Measurements from ENCODE around the gene NFIB.

NFIB gene

DNA sequence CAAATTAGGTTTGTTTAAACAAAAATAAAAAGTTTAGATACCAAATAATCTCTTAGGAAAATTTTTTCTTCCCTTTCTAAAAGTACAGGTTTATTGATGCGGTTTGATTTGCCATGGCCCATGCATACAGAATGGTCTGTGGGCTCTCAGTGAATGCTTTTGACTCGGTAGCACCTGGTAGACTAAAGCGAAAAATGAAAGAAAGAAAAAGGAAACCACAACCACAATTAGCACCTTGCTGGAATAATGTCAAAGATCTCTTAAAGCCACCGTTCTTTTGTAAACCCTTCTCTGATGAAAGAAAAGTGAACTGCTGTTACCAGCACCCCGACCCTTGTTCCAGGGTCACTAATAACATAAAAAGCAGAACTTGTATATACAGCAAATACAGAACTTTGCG, 157.9 kb downstream of the NFIB start:
- no peaks in the 10 kb centered on the region for H3K27me3 ChIP-seq (replicated peaks; ENCODE audit: control insufficient read depth, insufficient read depth, low read length)
- TF ChIP-seq, protein P1, sequence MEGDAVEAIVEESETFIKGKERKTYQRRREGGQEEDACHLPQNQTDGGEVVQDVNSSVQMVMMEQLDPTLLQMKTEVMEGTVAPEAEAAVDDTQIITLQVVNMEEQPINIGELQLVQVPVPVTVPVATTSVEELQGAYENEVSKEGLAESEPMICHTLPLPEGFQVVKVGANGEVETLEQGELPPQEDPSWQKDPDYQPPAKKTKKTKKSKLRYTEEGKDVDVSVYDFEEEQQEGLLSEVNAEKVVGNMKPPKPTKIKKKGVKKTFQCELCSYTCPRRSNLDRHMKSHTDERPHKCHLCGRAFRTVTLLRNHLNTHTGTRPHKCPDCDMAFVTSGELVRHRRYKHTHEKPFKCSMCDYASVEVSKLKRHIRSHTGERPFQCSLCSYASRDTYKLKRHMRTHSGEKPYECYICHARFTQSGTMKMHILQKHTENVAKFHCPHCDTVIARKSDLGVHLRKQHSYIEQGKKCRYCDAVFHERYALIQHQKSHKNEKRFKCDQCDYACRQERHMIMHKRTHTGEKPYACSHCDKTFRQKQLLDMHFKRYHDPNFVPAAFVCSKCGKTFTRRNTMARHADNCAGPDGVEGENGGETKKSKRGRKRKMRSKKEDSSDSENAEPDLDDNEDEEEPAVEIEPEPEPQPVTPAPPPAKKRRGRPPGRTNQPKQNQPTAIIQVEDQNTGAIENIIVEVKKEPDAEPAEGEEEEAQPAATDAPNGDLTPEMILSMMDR (IDR thresholded peaks at IDR 0.05; ENCODE audit: insufficient read depth, low read length, poor library complexity, severe bottlenecking): no peak
- H3K4me3 ChIP-seq (replicated peaks; ENCODE audit: low read depth, low read length): no peak overlapping the region
- peak; percentile 40 for DNase-seq (ENCODE audit: extremely low read depth, insufficient read length)
- no peaks in the 10 kb centered on the region for H3K36me3 ChIP-seq (ENCODE audit: control insufficient read depth, insufficient read depth, low read length)

DNA sequence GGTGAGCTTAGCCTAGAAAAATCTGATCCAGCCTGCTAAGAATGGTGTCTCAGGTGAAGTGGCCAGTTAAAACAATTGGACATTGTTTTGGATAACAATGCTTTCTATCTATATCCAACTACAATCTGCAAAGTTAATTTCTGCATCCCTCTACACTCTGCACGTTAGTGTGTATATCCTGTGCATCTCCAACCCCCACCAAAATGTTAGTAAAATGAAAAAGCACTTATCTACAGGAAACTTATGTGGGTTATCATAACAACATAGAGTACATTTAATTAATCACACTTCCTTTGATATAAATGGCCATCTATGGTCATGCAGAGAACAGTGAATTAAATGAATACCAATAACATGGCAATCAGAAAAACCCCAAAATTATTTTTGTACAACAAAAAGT, 158.7 kb downstream of the NFIB start:
- TF ChIP-seq, protein P1 (IDR thresholded peaks at IDR 0.05; ENCODE audit: insufficient read depth, low read length, poor library complexity, severe bottlenecking): no peak
- no peak for DNase-seq (ENCODE audit: extremely low read depth, insufficient read length)
- Histone ChIP-seq H3K27me3 (replicated peaks; ENCODE audit: control insufficient read depth, insufficient read depth, low read length) (no peaks in the 10 kb centered on the region), H3K36me3 (ENCODE audit: control insufficient read depth, insufficient read depth, low read length) (no peaks in the 10 kb centered on the region), H3K4me3 (replicated peaks; ENCODE audit: low read depth, low read length) (no peak overlapping the region)

DNA sequence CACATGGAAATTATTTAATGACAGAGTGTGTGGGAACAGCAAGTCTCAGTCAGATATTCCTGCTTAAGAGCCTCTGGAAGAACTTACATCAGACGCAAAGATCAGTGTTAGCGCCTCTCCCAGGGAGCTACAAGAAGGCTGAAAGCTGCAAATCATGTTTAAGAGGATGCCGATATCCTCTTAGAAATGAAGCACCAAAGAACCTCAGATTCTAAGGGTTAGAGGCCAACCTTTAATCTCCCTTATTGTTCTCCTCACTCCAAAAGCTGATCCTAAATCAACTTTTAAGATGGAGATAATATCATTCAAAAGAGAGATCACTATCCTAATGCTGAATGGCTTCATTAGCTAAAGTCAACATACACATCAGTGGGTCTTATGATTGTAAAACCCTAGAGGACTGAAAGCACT, 160.6 kb downstream of the NFIB start:
- no peak for DNase-seq (ENCODE audit: extremely low read depth, insufficient read length)
- Histone ChIP-seq H3K27me3 (replicated peaks; ENCODE audit: control insufficient read depth, insufficient read depth, low read length) (no peaks in the 10 kb centered on the region), H3K36me3 (ENCODE audit: control insufficient read depth, insufficient read depth, low read length) (no peaks in the 10 kb centered on the region), H3K4me3 (replicated peaks; ENCODE audit: low read depth, low read length) (no peak overlapping the region)
- TF ChIP-seq, protein P1 (IDR thresholded peaks at IDR 0.05; ENCODE audit: insufficient read depth, low read length, poor library complexity, severe bottlenecking): no peak

DNA sequence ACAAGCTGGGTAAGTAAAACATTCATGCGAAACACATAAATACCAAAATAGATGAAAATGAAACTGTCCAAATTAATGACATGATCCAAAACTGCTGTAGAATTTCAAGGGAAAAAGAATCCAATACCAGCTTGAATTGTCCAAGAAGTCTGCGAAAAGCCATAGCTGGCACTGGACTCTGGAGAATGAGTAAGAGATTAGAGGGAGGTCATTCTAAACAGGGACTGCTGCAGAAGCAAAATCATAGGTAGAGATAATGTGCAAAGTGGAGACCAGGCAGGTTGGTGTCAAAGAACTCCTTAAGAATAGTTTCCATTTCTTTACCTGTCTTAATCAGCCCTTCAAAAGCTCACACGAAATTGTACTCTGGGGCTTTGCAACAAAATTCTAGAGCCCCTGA, 162.5 kb downstream of the NFIB start:
- TF ChIP-seq, protein P1 (IDR thresholded peaks at IDR 0.05; ENCODE audit: insufficient read depth, low read length, poor library complexity, severe bottlenecking): no peak
- DNase-seq (ENCODE audit: extremely low read depth, insufficient read length): no peak
- no peaks in the 10 kb centered on the region for H3K36me3 ChIP-seq (ENCODE audit: control insufficient read depth, insufficient read depth, low read length)
- H3K4me3 ChIP-seq (replicated peaks; ENCODE audit: low read depth, low read length): no peak overlapping the region
- H3K27me3 ChIP-seq (replicated peaks; ENCODE audit: control insufficient read depth, insufficient read depth, low read length): no peaks in the 10 kb centered on the region

DNA sequence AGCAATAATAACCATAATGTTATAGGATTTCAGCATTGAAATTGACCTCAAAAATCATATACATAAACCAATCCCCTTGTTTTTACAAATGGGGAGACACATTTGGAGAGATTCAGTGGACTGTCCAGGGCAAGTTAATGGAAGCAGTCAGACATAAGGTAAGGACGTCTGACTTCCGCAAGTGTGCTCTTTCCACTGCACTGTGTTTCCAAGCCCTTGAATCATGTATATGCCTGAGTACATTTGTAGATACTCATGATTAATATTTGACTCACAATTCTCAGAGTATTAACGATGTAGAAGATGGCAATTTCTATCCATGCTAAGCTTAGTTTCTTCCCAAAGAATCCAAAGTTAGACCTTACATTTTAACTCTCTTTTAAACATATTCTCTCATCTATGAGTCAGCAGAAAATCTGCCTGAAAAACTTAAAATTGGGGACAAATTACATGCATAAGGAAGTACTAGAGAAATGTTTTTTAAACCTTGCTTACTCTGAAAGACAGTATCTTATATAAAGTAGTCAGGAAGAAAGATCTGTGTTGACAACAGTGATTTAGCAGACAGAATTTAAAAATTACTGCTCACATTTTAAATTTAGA, 165.3 kb downstream of the NFIB start:
- H3K27me3 ChIP-seq (replicated peaks; ENCODE audit: control insufficient read depth, insufficient read depth, low read length): no peaks in the 10 kb centered on the region
- H3K4me3 ChIP-seq (replicated peaks; ENCODE audit: low read depth, low read length): no peak overlapping the region
- no peaks in the 10 kb centered on the region for H3K36me3 ChIP-seq (ENCODE audit: control insufficient read depth, insufficient read depth, low read length)
- TF ChIP-seq, protein P1 (IDR thresholded peaks at IDR 0.05; ENCODE audit: insufficient read depth, low read length, poor library complexity, severe bottlenecking): no peak
- DNase-seq (ENCODE audit: extremely low read depth, insufficient read length): no peak

DNA sequence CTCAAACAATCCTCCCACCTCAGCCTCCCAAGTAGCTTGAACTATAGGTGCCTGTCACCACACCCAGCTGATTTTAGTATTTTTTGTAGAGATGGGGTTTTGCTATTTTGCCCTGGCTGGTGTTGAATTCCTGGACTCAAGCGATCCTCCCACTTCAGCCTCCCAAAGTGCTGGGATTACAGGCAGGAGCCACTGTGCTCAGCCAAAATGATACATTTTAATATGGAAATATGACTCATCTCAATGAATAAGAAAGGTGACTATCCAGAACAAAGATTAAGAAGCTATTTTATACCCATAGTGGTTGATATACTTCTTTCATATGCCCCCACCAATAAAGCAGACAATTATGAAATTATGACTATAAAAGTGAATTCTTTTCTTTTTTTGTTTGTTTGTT, 166.2 kb downstream of the NFIB start:
- TF ChIP-seq, protein P1 (IDR thresholded peaks at IDR 0.05; ENCODE audit: insufficient read depth, low read length, poor library complexity, severe bottlenecking): no peak
- Histone ChIP-seq H3K4me3 (replicated peaks; ENCODE audit: low read depth, low read length) (no peak overlapping the region), H3K27me3 (replicated peaks; ENCODE audit: control insufficient read depth, insufficient read depth, low read length) (no peaks in the 10 kb centered on the region), H3K36me3 (ENCODE audit: control insufficient read depth, insufficient read depth, low read length) (no peaks in the 10 kb centered on the region)
- DNase-seq (ENCODE audit: extremely low read depth, insufficient read length): no peak
